OCI-LY7 (cell line): ENCODE data around the gene DOK7. TPM values are rescaled to one million over a fixed set of nuclear protein-coding genes. Genes with fewer than 3 reads are reported as not detected.
A peak's percentile ranks its signal among the peaks of the same experiment; 100 is the strongest.

Experiments used
- BruUV-seq: library from RNA; stranded (reverse); fragments of 400-500 nt; replicated peaks from 2 replicates; lab custom pipeline; 2021; lab: Mats Ljungman, UMichigan
- CTCF ChIA-PET: fragments of 300-600 bp; sonication (Branson Sonifier 250); formaldehyde crosslinking; loops from one replicate; lab custom pipeline; 2022; ENCODE audit warnings: antibody characterized with exemption; ENCODE audit not compliant: unreplicated experiment; lab: Charles Lee
- POLR2A ChIA-PET: fragments of 300-600 bp; sonication (Branson Sonifier 250); formaldehyde crosslinking; loops from one replicate; lab custom pipeline; 2022; ENCODE audit warnings: antibody characterized with exemption; lab: Charles Lee
- DNase-seq: peaks from one replicate; pipeline ENCODE4 v3.0.0-alpha.2; 2015; ENCODE audit warnings: low spot score
- H2AFZ ChIP-seq: fragments of 200-600 bp; sonication (generic), shearing (Covaris generic); 2 replicates; pipeline ENCODE4 v1.6.1; 2014; ENCODE audit warnings: mild to moderate bottlenecking, antibody characterized with exemption, low read length, moderate library complexity
- H3K27ac ChIP-seq: fragments of 200-600 bp; sonication (generic); 2 replicates; pipeline ENCODE4 v1.5.1; 2014; ENCODE audit warnings: mixed run types, low read depth, mild to moderate bottlenecking, moderate library complexity, low read length, inconsistent platforms; ENCODE audit not compliant: poor library complexity, severe bottlenecking
- H3K36me3 ChIP-seq: fragments of 200-600 bp; sonication (generic); 2 replicates; pipeline ENCODE4 v1.6.1; 2014; ENCODE audit warnings: mild to moderate bottlenecking, antibody characterized with exemption, low read length, moderate library complexity, mixed read lengths; ENCODE audit not compliant: insufficient read depth
- H3K4me1 ChIP-seq: fragments of 200-600 bp; sonication (generic); 2 replicates; pipeline ENCODE4 v1.5.1; 2014; ENCODE audit warnings: mild to moderate bottlenecking, low read length; ENCODE audit not compliant: insufficient read depth, poor library complexity, severe bottlenecking
- H3K4me2 ChIP-seq: fragments of 200-600 bp; sonication (generic); 2 replicates; pipeline ENCODE4 v1.6.1; 2014; ENCODE audit warnings: mild to moderate bottlenecking, low read length
- H3K4me3 ChIP-seq: fragments of 200-600 bp; sonication (generic); 2 replicates; pipeline ENCODE4 v1.5.1; 2014; ENCODE audit warnings: mild to moderate bottlenecking, low read depth, low read length; ENCODE audit not compliant: poor library complexity, severe bottlenecking
- H3K79me2 ChIP-seq: fragments of 200-600 bp; sonication (generic); 2 replicates; pipeline ENCODE4 v1.6.1; 2016; ENCODE audit warnings: low read depth, mild to moderate bottlenecking, low read length, moderate library complexity, mixed read lengths; ENCODE audit not compliant: insufficient read depth
- H3K9me2 ChIP-seq: fragments of 200-600 bp; sonication (generic); 2 replicates; pipeline ENCODE4 v1.6.1; 2016; ENCODE audit warnings: mild to moderate bottlenecking, low read length, mixed read lengths; ENCODE audit not compliant: insufficient read depth
- H3K9me3 ChIP-seq: fragments of 200-600 bp; sonication (generic); 2 replicates; pipeline ENCODE4 v1.6.1; 2014; ENCODE audit warnings: mild to moderate bottlenecking, mixed run types, low read length, mixed read lengths
- H4K20me1 ChIP-seq: fragments of 200-600 bp; sonication (generic); 2 replicates; pipeline ENCODE4 v1.6.1; 2014; ENCODE audit warnings: mild to moderate bottlenecking, antibody characterized with exemption, low read length, moderate library complexity, mixed read lengths; ENCODE audit not compliant: insufficient read depth
- CTCF ChIP-seq: fragments of 200-600 bp; sonication (generic); conservative IDR thresholded peaks from 2 replicates; pipeline ENCODE4 v1.5.1; 2014; ENCODE audit warnings: mild to moderate bottlenecking, antibody characterized with exemption, low read length, moderate library complexity, mixed read lengths
- EZH2phosphoT487 ChIP-seq: fragments of 200-600 bp; sonication (generic); IDR thresholded peaks from 2 replicates; pipeline ENCODE4 v1.6.1; 2018; ENCODE audit warnings: low read depth, borderline replicate concordance, mild to moderate bottlenecking, mixed run types, antibody characterized with exemption, low read length, moderate library complexity, mixed read lengths
- intact Hi-C: fragments of 100-400 bp; cut with micrococcal nuclease; formaldehyde crosslinking; loops from one replicate; pipeline ENCODE4 v1.10.0; 2022; ENCODE audit not compliant: unreplicated experiment
- total RNA-seq, 2 experiments: library from RNA; depleted of rRNA in 1 of 2; stranded (reverse); fragments of >200 nt in 1 of 2; shearing (Covaris generic) in 1 of 2; gene quantifications; 2 replicates each; pipeline ENCODE4 v1.2.3, GENCODE V29; 2014 to 2022

The DOK7 gene
- total RNA-seq, 2 experiments from 2014 or later, result 1.5 TPM; not detected in 1

DNA sequence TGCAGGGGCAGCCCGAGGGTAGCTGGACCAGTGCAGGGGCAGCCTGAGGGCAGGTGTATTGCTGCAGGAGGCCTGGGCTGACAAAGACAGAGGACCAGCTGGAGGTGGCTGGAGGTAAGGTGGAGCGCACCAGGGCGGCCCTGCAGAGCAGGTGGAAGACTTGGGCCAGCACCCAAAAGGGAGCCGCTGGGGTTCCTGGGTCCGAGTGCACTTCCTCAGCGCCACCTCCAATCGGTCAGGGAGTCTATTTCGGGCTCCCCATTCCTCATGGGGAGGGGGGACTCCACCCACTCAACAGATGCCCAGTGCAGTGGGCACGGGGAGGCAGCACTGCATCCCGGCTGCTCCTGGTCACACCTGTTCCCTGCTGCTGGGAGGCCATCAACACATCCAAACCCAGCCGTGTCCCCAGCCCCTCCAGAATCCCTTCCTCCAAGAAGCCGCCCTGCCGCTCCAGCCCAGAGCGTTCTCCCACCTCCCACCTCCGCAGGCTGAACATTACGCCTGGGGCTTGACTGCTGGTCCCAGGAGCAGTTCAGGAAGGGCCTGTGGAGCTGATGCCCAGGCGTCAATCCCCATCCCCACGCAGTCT is 67.7 kb downstream of the DOK7 start:
- Histone ChIP-seq H2AFZ (no peak overlapping the region), H4K20me1 (peaks cover 14% of the 10 kb centered on the region; the same call in 1 of the 2 replicates), H3K36me3 (peaks cover 16% of the 10 kb centered on the region; the same call in 1 of the 2 replicates), H3K4me2 (peak overlapping the region; percentile 98), H3K79me2 (peaks cover 9% of the 10 kb centered on the region; the same call in 1 of the 2 replicates), H3K4me3 (peak overlapping the region; percentile 97), H3K9me2 (no peaks in the 10 kb centered on the region), H3K9me3 (no peaks in the 10 kb centered on the region), H3K27ac (no peak overlapping the region), H3K4me1 (peaks cover 25% of the 10 kb centered on the region)
- no peak for DNase-seq
- ChIA-PET POLR2A (no interaction called here), CTCF (no interaction called here)
- intact Hi-C loops, result no loop called here
- BruUV-seq, result no TSS peak
- TF ChIP-seq CTCF (no peak), EZH2phosphoT487 (no peak)

GRCh38 chr4:3531318-3531878 is 68.3 kb downstream of the DOK7 start:
- Histone ChIP-seq H4K20me1 (peaks cover 14% of the 10 kb centered on the region; the same call in 1 of the 2 replicates), H3K79me2 (peaks cover 9% of the 10 kb centered on the region; the same call in 1 of the 2 replicates), H3K4me3 (peak overlapping the region; percentile 97), H3K36me3 (peaks cover 16% of the 10 kb centered on the region; the same call in 1 of the 2 replicates), H2AFZ (peak overlapping the region; percentile 60; the same call in 1 of the 2 replicates), H3K4me2 (peak overlapping the region; percentile 98), H3K9me3 (no peaks in the 10 kb centered on the region), H3K9me2 (no peaks in the 10 kb centered on the region), H3K4me1 (peaks cover 25% of the 10 kb centered on the region), H3K27ac (no peak overlapping the region)
- intact Hi-C loops, result no loop called here
- BruUV-seq, result TSS peak; percentile 54
- DNase-seq, result peak; percentile 25
- TF ChIP-seq CTCF, result no peak
- no peak for TF ChIP-seq EZH2phosphoT487
- ChIA-PET CTCF (no interaction called here), POLR2A (no interaction called here)
